ENCODE measurements around the gene SLC25A29.
"Not testable (repeated sequence)": the region's sequence is repeated elsewhere in the genome, so short reads cannot be mapped to it uniquely, and the experiment has no call there.

Gene SLC25A29

GRCh38 chr14:100291305-100292075 is 14.8 kb downstream of the SLC25A29 start:
- H3K4me3 ChIP-seq (ENCODE audit: low read length): no peak overlapping the region
- no peak for TF ChIP-seq CTCF (conservative IDR thresholded peaks at IDR 0.05; ENCODE audit: low read depth, low read length)
- no peak for DNase-seq (ENCODE audit: low read depth)

GRCh38 chr14:100290607-100291304 is 15.5 kb downstream of the SLC25A29 start:
- DNase-seq (ENCODE audit: low read depth): no peak
- no peak for TF ChIP-seq CTCF (conservative IDR thresholded peaks at IDR 0.05; ENCODE audit: low read depth, low read length)
- no peak overlapping the region for H3K4me3 ChIP-seq (ENCODE audit: low read length)

DNA sequence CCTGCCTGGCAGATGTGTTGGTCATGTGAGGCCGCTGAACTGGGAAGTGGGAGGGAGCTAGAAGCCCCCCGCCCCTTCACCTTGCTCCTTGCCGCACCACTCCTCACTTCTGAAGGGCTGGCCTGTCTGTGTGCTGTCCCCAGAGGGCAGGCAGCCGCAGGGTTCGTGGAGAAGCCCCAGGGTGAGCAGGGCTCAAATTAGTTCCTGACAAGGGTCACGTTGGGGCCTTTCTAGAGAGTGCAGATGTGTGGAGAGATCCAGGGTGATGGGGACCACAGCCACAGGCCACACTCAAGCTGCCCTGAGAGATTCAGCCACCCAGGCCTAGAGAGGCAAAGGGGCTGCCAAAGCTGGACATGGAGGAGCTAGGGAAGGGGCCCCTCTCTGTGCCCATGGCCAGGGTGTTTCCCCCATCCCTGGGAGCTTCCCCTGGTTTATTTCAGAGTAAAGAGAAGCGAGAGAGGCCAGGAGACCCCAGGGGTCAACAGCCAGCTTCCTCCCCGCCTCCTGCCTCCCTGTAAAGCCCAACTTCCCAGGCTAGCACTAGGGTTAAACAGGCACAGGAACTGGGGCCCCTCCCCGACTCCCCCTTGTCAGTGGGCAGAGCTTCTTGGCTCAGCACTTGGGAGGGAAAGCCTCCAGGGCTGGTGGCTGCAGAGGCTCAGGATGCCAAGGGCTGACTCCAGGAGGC is 16.2 kb downstream of the SLC25A29 start:
- no peak for TF ChIP-seq CTCF (conservative IDR thresholded peaks at IDR 0.05; ENCODE audit: low read depth, low read length)
- no peak for DNase-seq (ENCODE audit: low read depth)
- H3K4me3 ChIP-seq (ENCODE audit: low read length): no peak overlapping the region

DNA sequence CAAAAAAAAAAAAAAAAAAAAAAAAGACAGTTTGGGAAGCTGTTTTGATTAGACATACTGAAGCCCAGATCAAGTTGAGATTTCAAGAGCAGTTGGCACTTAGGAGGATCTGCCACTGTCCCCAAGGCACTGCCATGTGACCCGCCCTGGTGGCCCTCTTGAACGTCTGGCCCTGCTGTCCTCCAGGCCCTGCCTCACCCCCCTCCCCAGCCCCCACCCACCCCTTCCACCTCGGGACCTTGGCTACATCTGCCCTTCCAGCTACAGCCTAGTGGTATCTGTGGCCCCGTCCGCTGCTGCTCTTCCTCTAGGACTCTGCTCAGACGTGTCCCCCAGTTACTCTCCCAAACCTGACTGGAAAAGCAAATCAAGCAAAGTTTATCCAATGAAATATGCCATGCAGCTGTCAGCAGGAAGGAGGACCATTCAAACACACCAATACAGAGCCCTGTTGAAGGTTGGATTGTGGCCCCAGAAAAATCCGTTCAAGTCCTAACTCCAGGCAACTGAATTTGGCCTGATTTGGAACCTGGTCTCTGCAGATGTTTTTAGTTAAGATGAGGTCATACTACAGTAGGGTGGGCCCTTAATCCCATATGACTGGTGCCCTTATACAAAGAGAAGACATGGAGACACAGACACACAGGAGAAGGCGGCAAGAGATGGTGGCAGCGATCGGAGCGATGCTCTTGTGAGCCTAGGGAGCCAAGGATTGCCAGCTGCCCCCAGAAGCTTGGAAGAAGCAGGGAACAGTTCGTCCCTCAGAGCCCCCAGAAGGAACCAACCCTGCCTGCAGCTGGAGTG is 17.7 kb downstream of the SLC25A29 start:
- no peak for TF ChIP-seq CTCF (conservative IDR thresholded peaks at IDR 0.05; ENCODE audit: low read depth, low read length)
- no peak overlapping the region for H3K4me3 ChIP-seq (ENCODE audit: low read length)
- DNase-seq (ENCODE audit: low read depth): no peak

DNA sequence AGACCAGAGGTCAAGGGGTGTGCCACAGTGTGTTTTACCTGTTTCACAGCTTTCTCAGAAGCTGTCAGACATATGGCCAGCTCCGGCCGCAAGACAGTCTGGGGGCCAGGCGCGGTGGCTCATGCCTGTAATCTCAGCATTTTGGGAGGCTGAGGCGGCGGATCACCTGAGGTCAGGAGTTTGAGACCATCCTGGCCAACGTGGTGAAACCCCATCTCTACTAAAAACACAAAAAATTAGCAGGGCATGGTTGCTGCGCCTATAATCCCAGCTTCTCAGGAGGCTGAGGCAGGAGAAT is 18.3 kb downstream of the SLC25A29 start:
- DNase-seq (ENCODE audit: low read depth); H3K4me3 ChIP-seq (ENCODE audit: low read length): not testable (repeated sequence)

DNA sequence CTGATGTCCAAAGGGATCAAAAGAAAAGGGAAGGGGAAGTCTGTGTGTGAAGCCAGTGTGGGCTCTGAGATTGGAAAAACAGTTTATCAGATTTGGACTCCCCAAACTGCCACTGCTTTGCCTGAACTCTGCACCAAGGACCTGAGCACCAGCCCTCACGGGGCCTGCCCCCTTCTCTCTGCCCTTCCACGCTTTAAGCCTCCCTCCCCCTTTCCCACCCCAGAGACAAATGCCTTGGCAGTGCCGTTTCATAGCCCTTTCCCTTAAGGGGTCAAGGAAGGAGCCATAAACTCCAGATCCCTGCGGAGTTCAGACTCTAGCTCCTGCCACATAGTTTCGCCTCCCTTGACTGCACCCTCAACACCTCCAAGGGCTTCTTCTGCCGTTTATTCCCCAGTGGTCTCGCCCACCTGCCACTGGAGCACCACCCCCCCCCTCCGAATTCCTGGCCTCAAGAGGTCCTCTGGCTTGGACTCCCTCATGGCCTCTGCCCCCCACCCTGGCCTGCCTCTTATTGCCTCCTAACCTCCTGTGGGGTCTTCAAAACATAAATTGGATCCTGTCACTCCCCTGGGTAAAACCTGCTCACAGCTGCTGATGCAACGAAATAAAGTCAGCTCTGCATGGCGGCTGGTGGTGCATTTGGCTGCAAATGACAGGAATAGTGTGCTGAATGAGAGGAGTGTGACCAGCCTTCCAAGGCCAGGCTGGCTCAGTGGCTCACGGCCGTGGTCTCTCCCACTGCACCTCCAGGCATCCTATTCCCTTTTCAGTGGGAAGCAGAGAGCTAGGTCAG is 18.8 kb downstream of the SLC25A29 start:
- H3K4me3 ChIP-seq (ENCODE audit: low read length): no peak overlapping the region
- TF ChIP-seq CTCF (conservative IDR thresholded peaks at IDR 0.05; ENCODE audit: low read depth, low read length): no peak
- no peak for DNase-seq (ENCODE audit: low read depth)
